Left forelimb (tissue), 1 donor: ENCODE results near the gene KIAA0319L.

Experiments used
- DNase-seq: peaks from one replicate; pipeline ENCODE4 v3.0.0-alpha.2; 2018; ENCODE audit warnings: low spot score

Gene KIAA0319L

GRCh38 chr1:35536556-35537162 lies 20.5 kb downstream of the KIAA0319L start:
- DNase-seq = no peak

- no peak for DNase-seq
Observed at GRCh38 chr1:35535243-35535642, 22.0 kb downstream of the KIAA0319L start.

DNA sequence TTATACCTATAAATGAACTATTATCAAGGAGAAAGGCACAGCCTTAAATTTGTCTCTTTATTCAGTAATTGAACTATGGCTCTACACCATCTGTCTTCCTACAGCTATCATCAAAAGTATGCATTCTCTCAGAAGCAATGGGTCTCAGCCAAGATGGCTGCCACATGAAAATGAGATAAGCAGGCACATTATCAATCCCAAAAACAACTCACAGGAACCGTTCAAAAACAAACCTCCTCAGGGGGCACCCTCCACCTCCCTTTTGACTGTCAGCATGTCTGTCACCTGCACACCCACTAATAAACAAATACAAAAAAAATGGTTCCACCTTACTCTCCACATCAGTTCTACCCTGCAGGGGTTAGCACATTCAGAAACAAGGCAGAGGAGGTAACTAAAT lies 23.6 kb downstream of the KIAA0319L start:
- no peak for DNase-seq

GRCh38 chr1:35532497-35533223 lies 24.5 kb downstream of the KIAA0319L start:
- no peak for DNase-seq

- DNase-seq = no peak
Observed at GRCh38 chr1:35531368-35531767, 25.8 kb downstream of the KIAA0319L start.

DNA sequence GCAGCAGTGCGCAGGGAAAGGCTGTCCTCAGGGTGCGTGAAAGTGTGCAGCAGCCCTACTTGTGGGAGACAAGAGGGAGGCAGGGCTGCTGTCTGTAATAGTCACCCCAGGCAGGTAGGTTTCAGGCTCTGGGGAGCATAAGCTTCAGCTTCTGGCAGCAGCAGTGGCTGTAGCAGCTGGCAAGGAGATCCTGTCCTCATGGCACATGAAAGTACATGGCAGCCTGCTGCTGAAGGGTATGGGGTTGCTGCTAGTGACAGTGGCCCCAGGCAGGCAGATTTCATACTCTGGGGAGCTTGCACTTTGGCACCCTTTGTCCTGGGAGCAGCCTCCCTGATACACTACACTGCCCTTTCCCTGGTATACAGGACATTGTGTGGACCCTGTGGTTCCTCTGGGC lies 26.3 kb downstream of the KIAA0319L start:
- DNase-seq = no peak

DNA sequence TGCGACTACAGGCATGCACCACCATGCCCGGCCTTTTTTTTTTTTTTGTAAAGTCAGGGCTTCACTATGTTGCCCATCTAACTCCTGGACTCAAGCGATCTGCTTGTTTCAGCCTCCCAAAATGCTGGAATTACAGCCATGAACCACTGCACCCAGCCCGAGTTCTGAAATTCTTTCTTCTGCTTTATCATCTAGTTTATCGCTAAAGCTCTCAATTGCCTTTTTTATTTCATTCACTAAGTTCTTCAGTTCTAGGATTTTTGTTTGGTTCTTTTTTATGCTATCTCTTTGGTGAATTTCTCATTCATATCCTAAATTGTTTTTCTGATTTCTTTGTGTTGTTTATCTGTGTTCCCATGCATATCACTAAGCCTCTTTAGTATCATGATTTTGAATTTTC lies 27.0 kb downstream of the KIAA0319L start:
- DNase-seq = no peak

GRCh38 chr1:35524106-35524505 lies 33.1 kb downstream of the KIAA0319L start:
- DNase-seq = no peak

- no peak for DNase-seq
Observed at GRCh38 chr1:35519432-35519831, 37.8 kb downstream of the KIAA0319L start.

GRCh38 chr1:35518183-35518582 lies 39.0 kb downstream of the KIAA0319L start:
- no peak for DNase-seq

GRCh38 chr1:35511305-35511704 lies 45.9 kb downstream of the KIAA0319L start:
- DNase-seq = no peak

- DNase-seq = no peak
Observed at GRCh38 chr1:35509558-35509957, 47.6 kb downstream of the KIAA0319L start.

DNA sequence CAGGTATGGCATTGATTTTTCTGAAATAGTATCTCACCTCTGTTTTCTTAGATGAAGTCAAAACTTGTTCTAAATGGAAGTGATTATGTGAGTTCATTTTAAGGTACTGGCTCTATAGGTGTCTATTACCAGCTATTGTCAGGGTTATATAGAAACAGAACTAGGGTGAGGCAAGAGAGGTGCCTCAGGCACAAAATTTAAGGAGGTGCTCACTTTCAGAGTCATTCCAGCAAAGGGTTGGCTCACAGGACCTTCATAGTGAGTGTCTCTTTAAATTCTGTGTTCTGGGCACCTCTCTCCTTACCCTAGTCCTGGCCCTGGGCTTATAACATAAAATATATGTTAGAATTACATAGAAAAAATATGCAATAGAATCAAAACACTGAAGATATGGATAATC lies 49.3 kb downstream of the KIAA0319L start:
- DNase-seq = no peak

GRCh38 chr1:35506960-35507912 lies 50.0 kb downstream of the KIAA0319L start:
- DNase-seq = no peak

- DNase-seq = no peak
Observed at GRCh38 chr1:35505911-35506798, 51.0 kb downstream of the KIAA0319L start.

- DNase-seq = no peak
Observed at GRCh38 chr1:35502242-35502641, 55.0 kb downstream of the KIAA0319L start.

GRCh38 chr1:35500439-35500838 lies 56.8 kb downstream of the KIAA0319L start:
- no peak for DNase-seq

DNA sequence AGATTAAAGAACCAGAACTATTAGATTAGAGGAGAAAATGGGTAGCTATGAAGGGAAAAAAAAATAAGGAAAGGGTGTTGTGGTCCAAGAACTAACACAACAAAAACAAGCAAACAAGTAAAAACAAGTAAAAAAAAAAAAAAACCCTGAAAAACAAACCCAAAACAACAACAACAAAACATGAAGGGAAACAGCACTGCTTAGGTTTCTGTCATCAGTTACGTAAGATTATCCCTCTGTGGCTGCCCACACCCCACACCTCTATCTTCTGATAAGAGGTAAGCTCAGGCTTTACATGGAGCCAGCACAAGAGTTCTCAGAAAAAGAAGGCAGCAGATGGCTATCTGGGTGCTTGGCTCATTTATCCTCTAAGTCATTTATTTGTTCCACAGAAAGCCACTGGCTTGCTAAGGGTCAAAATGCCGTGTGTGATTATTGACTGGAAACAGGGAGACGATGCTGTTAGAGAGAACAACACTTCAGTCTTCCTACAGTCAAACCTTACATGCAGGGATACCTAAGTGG lies 57.5 kb downstream of the KIAA0319L start:
- no peak for DNase-seq

DNA sequence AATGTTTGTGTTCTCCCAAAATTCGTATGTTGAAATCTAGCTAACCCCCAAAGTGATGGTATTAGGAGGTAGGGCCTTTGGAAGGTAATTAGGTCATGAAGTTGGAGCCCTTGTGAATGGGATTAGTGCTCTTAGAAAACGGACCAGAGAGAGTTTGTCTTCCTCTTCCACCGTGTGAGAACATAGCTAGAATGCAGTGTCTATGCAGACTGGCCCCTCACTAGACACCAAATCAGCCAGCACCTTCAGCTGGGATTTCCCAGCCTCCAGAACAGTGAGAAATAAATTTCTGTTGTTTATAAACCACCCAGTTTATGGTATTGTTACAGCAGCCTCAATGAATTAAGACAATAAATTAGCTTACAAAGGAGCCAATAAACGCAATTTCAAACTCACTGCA lies 58.0 kb downstream of the KIAA0319L start:
- DNase-seq = no peak

GRCh38 chr1:35497571-35497970 lies 59.6 kb downstream of the KIAA0319L start:
- no peak for DNase-seq

DNA sequence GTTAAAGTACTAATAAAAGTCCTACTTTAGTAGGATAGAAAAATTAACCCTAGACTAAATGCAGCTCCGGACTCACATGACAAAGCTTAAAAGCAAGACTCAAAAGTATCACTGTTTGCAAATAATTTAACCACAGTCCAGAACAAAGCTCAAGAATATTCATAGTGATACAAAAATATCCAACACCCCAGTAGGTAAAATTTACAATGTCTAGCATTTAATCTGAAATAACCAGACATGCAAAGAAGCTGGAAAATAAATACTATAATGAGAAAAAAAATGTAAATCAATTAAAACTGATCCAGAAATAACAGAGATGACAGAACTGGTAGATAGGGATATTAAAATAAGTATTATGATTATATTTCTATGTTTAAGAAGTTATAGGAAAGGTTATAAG lies 67.0 kb downstream of the KIAA0319L start:
- no peak for DNase-seq
